Heart left ventricle (tissue), 13 donors: ENCODE results near the gene LPXN.

Experiments
- POLR2A ChIP-seq, 2 donors: fragments of 450-650 bp; IDR thresholded peaks; one replicate each; pipeline ENCODE4 v1.6.1; 2017; ENCODE audit warnings: antibody characterized with exemption in 2 of 2, mild to moderate bottlenecking in 2 of 2, moderate library complexity in 2 of 2
- TF ChIP-seq, protein P1 (sequence below), 12 donors: fragments of 200-600 bp; sonication (generic) in 4 of 12; IDR thresholded peaks; one replicate each; pipeline versions ENCODE4 v1.5.0 to v1.8.0; 2018 to 2022; ENCODE audit warnings: antibody characterized with exemption in 12 of 12, mild to moderate bottlenecking in 5 of 12
- donor health status: ischemic (EF 13 %, LVEDD 7.1; RV severe dilation, severe dysfunction).
- donor health status: DM: no; HTN: yes; CAD: no.
- donor health status: DM: no; HTN: no; CAD: no.
- donor health status: ischemic (EF 25% LVEDD 6.9; RV normal size, moderate dysfunction).
- donor health status: ischemic (EF 25% LVEDD 5.7; RV mildly dilated, moderate dysfunction).
- donor health status: ischemic (EF 35%, LVEDD 5.7; RV mildly dilated, moderate dysfunction).
- donor health status: nonischemic (EF 11% LVEDD 7.7; RV severe dilation, severe dysfunction).
- donor health status: DM: yes; HTN: yes; CAD: no.
- donor health status: PGD.
- donor health status: ischemic (EF 29% LVEDD 5.4; RV normal size, mild dysfunction).
- donor health status: nonischemic (EF 23%, LVEDD 6.1; RV moderate dilation, normal function).

DNA sequence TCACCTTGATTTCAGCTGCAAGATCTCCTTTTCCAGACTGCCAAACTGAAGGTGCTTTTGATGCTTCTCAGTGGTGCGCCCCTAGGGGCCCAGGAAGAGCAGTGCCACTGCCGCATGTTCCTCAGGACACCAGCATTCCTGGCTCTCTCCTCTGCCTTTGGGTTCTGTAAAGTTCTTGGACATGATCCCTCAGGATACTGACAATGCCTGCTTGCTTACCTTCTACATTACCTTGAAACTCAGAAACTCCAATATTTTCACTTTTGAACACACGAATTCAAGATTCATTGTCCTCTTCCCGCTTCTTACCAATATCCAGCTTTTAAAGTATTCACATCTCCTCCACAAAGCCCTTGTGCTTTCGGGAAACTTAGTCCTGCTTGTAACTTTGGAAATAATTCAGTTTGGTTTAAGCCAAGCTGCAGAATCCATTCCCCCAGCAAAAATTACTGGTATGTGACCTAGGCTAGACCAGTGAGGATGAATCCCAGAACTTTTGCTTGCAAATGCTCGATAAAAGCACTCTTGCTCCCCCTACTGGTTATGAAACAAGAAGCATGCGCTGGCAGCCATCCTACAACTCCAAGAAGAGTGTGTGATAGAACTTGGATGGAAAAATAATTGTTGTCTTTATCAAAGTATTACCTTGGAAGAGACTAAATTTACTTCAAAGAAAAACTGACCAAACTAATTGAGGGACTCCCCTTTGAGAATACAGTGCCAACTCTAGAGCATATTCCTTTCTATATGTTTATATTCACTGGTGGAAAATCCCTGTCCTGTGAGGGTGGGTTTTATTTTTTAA, 51.2 kb downstream of the LPXN start:
- TF ChIP-seq, protein P1, sequence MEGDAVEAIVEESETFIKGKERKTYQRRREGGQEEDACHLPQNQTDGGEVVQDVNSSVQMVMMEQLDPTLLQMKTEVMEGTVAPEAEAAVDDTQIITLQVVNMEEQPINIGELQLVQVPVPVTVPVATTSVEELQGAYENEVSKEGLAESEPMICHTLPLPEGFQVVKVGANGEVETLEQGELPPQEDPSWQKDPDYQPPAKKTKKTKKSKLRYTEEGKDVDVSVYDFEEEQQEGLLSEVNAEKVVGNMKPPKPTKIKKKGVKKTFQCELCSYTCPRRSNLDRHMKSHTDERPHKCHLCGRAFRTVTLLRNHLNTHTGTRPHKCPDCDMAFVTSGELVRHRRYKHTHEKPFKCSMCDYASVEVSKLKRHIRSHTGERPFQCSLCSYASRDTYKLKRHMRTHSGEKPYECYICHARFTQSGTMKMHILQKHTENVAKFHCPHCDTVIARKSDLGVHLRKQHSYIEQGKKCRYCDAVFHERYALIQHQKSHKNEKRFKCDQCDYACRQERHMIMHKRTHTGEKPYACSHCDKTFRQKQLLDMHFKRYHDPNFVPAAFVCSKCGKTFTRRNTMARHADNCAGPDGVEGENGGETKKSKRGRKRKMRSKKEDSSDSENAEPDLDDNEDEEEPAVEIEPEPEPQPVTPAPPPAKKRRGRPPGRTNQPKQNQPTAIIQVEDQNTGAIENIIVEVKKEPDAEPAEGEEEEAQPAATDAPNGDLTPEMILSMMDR (IDR thresholded peaks at IDR 0.05), result peak; percentile 65 to 83 (median 73)
- TF ChIP-seq POLR2A (IDR thresholded peaks at IDR 0.05), result no peak
